ENCODE data around the gene NAA60.

GRCh38 chr16:3400779-3401688 lies 42.4 kb upstream of the NAA60 start, which contains the start of the genes ZNF174 and ZSCAN32:
- TF ChIP-seq, protein P1, sequence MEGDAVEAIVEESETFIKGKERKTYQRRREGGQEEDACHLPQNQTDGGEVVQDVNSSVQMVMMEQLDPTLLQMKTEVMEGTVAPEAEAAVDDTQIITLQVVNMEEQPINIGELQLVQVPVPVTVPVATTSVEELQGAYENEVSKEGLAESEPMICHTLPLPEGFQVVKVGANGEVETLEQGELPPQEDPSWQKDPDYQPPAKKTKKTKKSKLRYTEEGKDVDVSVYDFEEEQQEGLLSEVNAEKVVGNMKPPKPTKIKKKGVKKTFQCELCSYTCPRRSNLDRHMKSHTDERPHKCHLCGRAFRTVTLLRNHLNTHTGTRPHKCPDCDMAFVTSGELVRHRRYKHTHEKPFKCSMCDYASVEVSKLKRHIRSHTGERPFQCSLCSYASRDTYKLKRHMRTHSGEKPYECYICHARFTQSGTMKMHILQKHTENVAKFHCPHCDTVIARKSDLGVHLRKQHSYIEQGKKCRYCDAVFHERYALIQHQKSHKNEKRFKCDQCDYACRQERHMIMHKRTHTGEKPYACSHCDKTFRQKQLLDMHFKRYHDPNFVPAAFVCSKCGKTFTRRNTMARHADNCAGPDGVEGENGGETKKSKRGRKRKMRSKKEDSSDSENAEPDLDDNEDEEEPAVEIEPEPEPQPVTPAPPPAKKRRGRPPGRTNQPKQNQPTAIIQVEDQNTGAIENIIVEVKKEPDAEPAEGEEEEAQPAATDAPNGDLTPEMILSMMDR (conservative IDR thresholded peaks at IDR 0.05): no peak
- TF ChIP-seq EZH2 (IDR thresholded peaks at IDR 0.05; ENCODE audit: low read depth): no peak

Measured in PC-9 (cell line).